ENCODE results near the gene WRNIP1. TPM values are rescaled to one million over a fixed set of nuclear protein-coding genes. Genes with fewer than 3 reads are reported as not detected.

The WRNIP1 gene
- total and polyA plus RNA-seq, 2 of the 4 experiments (the other 2 are of a cell fraction), result 43.7 to 47.1 TPM

- H3K79me1 ChIP-seq (ENCODE audit: low read depth in 1 of 2, low read length in 2 of 2), result no peaks in the 10 kb centered on the region
- no peaks in the 10 kb centered on the region for H3K27me3 ChIP-seq (ENCODE audit: control insufficient read depth, insufficient read depth, low read length)
- H2BK5ac ChIP-seq (ENCODE audit: low read depth, low read length, poor library complexity, severe bottlenecking), result no peak overlapping the region
- no peak overlapping the region for H3K56ac ChIP-seq (ENCODE audit: extremely low read depth, insufficient read depth, low read length)
- no peak overlapping the region for H2AFZ ChIP-seq (replicated peaks; ENCODE audit: low read length, poor library complexity)
- ChIA-PET POLR2A (ENCODE audit: unreplicated experiment) (no interaction called here), CTCF (no interaction called here)
- no peak overlapping the region for H4K8ac ChIP-seq (ENCODE audit: low read depth in 2 of 2, low read length in 2 of 2)
- no peak overlapping the region for H2AK9ac ChIP-seq (replicated peaks; ENCODE audit: low read depth, low read length, poor library complexity)
- no peak for ATAC-seq (ENCODE audit: low read depth)
- TF ChIP-seq CHD1 (IDR thresholded peaks at IDR 0.05; ENCODE audit: low read depth, low read length), result no peak
- no peak for TF ChIP-seq POLR2A (IDR thresholded peaks at IDR 0.05; ENCODE audit: low read depth, low read length)
- no peak for TF ChIP-seq RCOR1 (IDR thresholded peaks at IDR 0.05; ENCODE audit: insufficient replicate concordance, low read length)
- no peak for TF ChIP-seq SMC3 (IDR thresholded peaks at IDR 0.05; ENCODE audit: low read depth, low read length)
- DNase-seq, result no peak
- H3K9ac ChIP-seq (ENCODE audit: low read depth, low read length), result no peak overlapping the region
- no peak overlapping the region for H2BK20ac ChIP-seq (ENCODE audit: low read depth, low read length)
- H2BK120ac ChIP-seq (ENCODE audit: low read depth, low read length), result no peak overlapping the region
- peaks cover under 1% of the 10 kb centered on the region; the same call in 1 of the 2 replicates for H3K4me1 ChIP-seq (ENCODE audit: control insufficient read depth, insufficient read depth, low read length)
- in situ Hi-C loops (cut with MboI; ENCODE audit: low sequenced_read_pairs) (no loop called here), dilution Hi-C loops (cut with HindIII; ENCODE audit: low sequenced_read_pairs, unreplicated experiment) (no loop called here), intact Hi-C loops (cut with micrococcal nuclease) (no loop called here)
- H3K36me3 ChIP-seq (ENCODE audit: control insufficient read depth, insufficient read depth, low read length), result no peaks in the 10 kb centered on the region
- BruUV-seq (replicated peaks), result no TSS peak
- H3K4ac ChIP-seq (ENCODE audit: low read depth, low read length), result no peak overlapping the region
- H2BK15ac ChIP-seq (ENCODE audit: low read depth, low read length), result no peak overlapping the region
- no peaks in the 10 kb centered on the region for H4K20me1 ChIP-seq (ENCODE audit: insufficient read depth, low read length)
- H3K9me3 ChIP-seq (ENCODE audit: control insufficient read depth, insufficient read depth, low read length), result no peaks in the 10 kb centered on the region
- H3K14ac ChIP-seq (replicated peaks; ENCODE audit: low read depth, low read length), result no peak overlapping the region
- no peak overlapping the region for H3K4me2 ChIP-seq (ENCODE audit: low read depth, low read length)
- no peak overlapping the region for H3K18ac ChIP-seq (ENCODE audit: low read depth, low read length)
- H3K23ac ChIP-seq (ENCODE audit: low read depth, low read length), result no peak overlapping the region
- no CpG with 5 or more reads among the region's 3 CpGs for WGBS, 2 experiments (ENCODE audit: extremely low coverage in 2 of 2, insufficient read length in 1 of 2)
- H3K27ac ChIP-seq (ENCODE audit: insufficient read depth, low read length), result no peak overlapping the region
- no peak overlapping the region for H2AK5ac ChIP-seq (ENCODE audit: low read depth, low read length)
- no peak overlapping the region for H3K4me3 ChIP-seq (ENCODE audit: insufficient read depth, low read depth, low read length)
- H4K5ac ChIP-seq (ENCODE audit: low read depth, low read length), result no peak overlapping the region
- H3K9me1 ChIP-seq (ENCODE audit: insufficient read depth, low read length), result no peaks in the 10 kb centered on the region
- no peak overlapping the region for H4K91ac ChIP-seq (ENCODE audit: insufficient read depth, low read depth, low read length)
These were observed 47.5 kb downstream of the WRNIP1 start for GRCh38 chr6:2812695-2813094.

All from IMR-90 (cell line).